ENCODE results near the gene ATP13A1.

- peak; percentile 40 to 44 for TF ChIP-seq POLR2A (IDR thresholded peaks at IDR 0.05)
- TF ChIP-seq, protein P1, sequence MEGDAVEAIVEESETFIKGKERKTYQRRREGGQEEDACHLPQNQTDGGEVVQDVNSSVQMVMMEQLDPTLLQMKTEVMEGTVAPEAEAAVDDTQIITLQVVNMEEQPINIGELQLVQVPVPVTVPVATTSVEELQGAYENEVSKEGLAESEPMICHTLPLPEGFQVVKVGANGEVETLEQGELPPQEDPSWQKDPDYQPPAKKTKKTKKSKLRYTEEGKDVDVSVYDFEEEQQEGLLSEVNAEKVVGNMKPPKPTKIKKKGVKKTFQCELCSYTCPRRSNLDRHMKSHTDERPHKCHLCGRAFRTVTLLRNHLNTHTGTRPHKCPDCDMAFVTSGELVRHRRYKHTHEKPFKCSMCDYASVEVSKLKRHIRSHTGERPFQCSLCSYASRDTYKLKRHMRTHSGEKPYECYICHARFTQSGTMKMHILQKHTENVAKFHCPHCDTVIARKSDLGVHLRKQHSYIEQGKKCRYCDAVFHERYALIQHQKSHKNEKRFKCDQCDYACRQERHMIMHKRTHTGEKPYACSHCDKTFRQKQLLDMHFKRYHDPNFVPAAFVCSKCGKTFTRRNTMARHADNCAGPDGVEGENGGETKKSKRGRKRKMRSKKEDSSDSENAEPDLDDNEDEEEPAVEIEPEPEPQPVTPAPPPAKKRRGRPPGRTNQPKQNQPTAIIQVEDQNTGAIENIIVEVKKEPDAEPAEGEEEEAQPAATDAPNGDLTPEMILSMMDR (IDR thresholded peaks at IDR 0.05) = peak in 2 of 6 experiments; percentile 28 to 36
These were observed 35.6 kb downstream of the ATP13A1 start, which contains the start of gene LPAR2 for GRCh38 chr19:19627621-19628500.

All from Peyer's patch (tissue), 4 donors.